ENCODE measurements around the gene SETD1A. TPM values are rescaled to one million over a fixed set of nuclear protein-coding genes. Genes with fewer than 3 reads are reported as not detected.

The SETD1A gene
- total and polyA plus RNA-seq, 2 of the 4 experiments (the other 2 are of a cell fraction): 0.54 to 5.8 TPM

DNA sequence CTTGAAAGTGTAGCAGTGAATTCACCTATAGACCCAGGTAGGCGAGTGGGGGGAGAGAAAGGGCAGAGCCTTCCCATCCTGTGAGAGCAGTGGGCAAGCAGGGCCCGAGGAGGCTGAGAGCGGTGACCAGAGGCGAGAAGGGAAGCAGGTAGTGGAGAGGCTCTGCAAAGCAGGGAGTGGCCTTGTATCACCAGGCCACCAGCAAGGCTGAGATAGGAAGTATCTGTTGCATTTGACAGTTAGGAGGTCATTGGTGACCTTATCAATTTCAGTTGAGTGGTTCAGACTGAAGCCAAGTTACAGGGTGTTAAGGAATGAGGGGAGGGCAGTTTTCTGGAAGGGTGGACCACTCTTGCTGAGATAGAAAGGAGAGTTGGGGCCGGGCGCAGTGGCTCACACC lies 16.8 kb downstream of the SETD1A start:
- Histone ChIP-seq H3K36me3 (ENCODE audit: control insufficient read depth, insufficient read depth, low read length) (peaks cover 70% of the 10 kb centered on the region), H3K4me1 (ENCODE audit: control insufficient read depth, insufficient read depth, low read length) (peaks cover 2% of the 10 kb centered on the region; the same call in 1 of the 2 replicates), H3K27me3 (ENCODE audit: control insufficient read depth, insufficient read depth, low read length) (no peaks in the 10 kb centered on the region), H3K14ac (replicated peaks; ENCODE audit: low read depth, low read length) (no peak overlapping the region), H4K20me1 (ENCODE audit: insufficient read depth, low read length) (no peaks in the 10 kb centered on the region; the same call in none of the 2 replicates), H3K18ac (ENCODE audit: low read depth, low read length) (no peak overlapping the region), H3K9ac (ENCODE audit: low read depth, low read length) (no peak overlapping the region), H3K4ac (ENCODE audit: low read depth, low read length) (no peak overlapping the region), H2AK5ac (ENCODE audit: low read depth, low read length) (no peak overlapping the region), H3K9me3 (ENCODE audit: control insufficient read depth, insufficient read depth, low read length) (no peaks in the 10 kb centered on the region), H3K56ac (ENCODE audit: extremely low read depth, insufficient read depth, low read length) (no peak overlapping the region), H3K9me1 (ENCODE audit: insufficient read depth, low read length) (no peaks in the 10 kb centered on the region), H4K91ac (ENCODE audit: insufficient read depth, low read depth, low read length) (no peak overlapping the region), H3K4me3 (ENCODE audit: insufficient read depth, low read depth, low read length) (no peak overlapping the region), H4K5ac (ENCODE audit: low read depth, low read length) (no peak overlapping the region), H2BK20ac (ENCODE audit: low read depth, low read length) (no peak overlapping the region), H2BK15ac (ENCODE audit: low read depth, low read length) (no peak overlapping the region), H3K79me1 (ENCODE audit: low read depth in 1 of 2, low read length in 2 of 2) (peaks cover 8 to 19% of the 10 kb centered on the region in 2 experiments), H2BK120ac (ENCODE audit: low read depth, low read length) (no peak overlapping the region), H3K23ac (ENCODE audit: low read depth, low read length) (no peak overlapping the region), H2AFZ (replicated peaks; ENCODE audit: low read length, poor library complexity) (no peak overlapping the region), H2AK9ac (replicated peaks; ENCODE audit: low read depth, low read length, poor library complexity) (no peak overlapping the region), H3K4me2 (ENCODE audit: low read depth, low read length) (no peak overlapping the region), H3K27ac (ENCODE audit: insufficient read depth, low read length) (no peak overlapping the region), H2BK5ac (ENCODE audit: low read depth, low read length, poor library complexity, severe bottlenecking) (no peak overlapping the region), H4K8ac (ENCODE audit: low read depth in 2 of 2, low read length in 2 of 2) (no peak overlapping the region)
- DNase-seq (no peak), ATAC-seq (ENCODE audit: low read depth) (no peak)
- no TSS peak for BruUV-seq (replicated peaks)
- ChIA-PET POLR2A (ENCODE audit: unreplicated experiment) (no interaction called here), CTCF (no interaction called here)
- dilution Hi-C loops (cut with HindIII; ENCODE audit: low sequenced_read_pairs, unreplicated experiment): no loop called here
- intact Hi-C loops (cut with micrococcal nuclease): no loop called here
- 100% methylated on average over 3 of the region's 6 CpGs; no CpG with 5 or more reads in 1 of the 2 experiments for WGBS, 2 experiments (ENCODE audit: extremely low coverage in 2 of 2, insufficient read length in 1 of 2)
- in situ Hi-C loops (cut with MboI; ENCODE audit: low sequenced_read_pairs): no loop called here
- no peak for TF ChIP-seq CHD1 (IDR thresholded peaks at IDR 0.05; ENCODE audit: low read depth, low read length)
- TF ChIP-seq POLR2A (IDR thresholded peaks at IDR 0.05; ENCODE audit: low read depth, low read length): no peak
- no peak for TF ChIP-seq MAFK (IDR thresholded peaks at IDR 0.05; ENCODE audit: low read depth, low read length)
- TF ChIP-seq CEBPB (IDR thresholded peaks at IDR 0.05; ENCODE audit: low read depth, low read length): no peak
- TF ChIP-seq SMC3 (IDR thresholded peaks at IDR 0.05; ENCODE audit: low read depth, low read length): no peak
- no peak for TF ChIP-seq NFE2L2 (IDR thresholded peaks at IDR 0.05; ENCODE audit: low read depth, low read length)
- TF ChIP-seq RCOR1 (IDR thresholded peaks at IDR 0.05; ENCODE audit: insufficient replicate concordance, low read length): no peak
- no peak for TF ChIP-seq RFX5 (IDR thresholded peaks at IDR 0.05; ENCODE audit: low read depth, low read length)
- no peak for TF ChIP-seq MXI1 (IDR thresholded peaks at IDR 0.05; ENCODE audit: borderline replicate concordance, low read depth, low read length)
- TF ChIP-seq FOS (IDR thresholded peaks at IDR 0.05; ENCODE audit: low read depth, low read length): no peak
- TF ChIP-seq, protein P1, sequence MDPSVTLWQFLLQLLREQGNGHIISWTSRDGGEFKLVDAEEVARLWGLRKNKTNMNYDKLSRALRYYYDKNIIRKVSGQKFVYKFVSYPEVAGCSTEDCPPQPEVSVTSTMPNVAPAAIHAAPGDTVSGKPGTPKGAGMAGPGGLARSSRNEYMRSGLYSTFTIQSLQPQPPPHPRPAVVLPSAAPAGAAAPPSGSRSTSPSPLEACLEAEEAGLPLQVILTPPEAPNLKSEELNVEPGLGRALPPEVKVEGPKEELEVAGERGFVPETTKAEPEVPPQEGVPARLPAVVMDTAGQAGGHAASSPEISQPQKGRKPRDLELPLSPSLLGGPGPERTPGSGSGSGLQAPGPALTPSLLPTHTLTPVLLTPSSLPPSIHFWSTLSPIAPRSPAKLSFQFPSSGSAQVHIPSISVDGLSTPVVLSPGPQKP (IDR thresholded peaks at IDR 0.05; ENCODE audit: borderline replicate concordance, low read depth, low read length): no peak
- TF ChIP-seq MAZ (IDR thresholded peaks at IDR 0.05; ENCODE audit: borderline replicate concordance, low read depth, low read length): no peak
- TF ChIP-seq USF2 (IDR thresholded peaks at IDR 0.05; ENCODE audit: low read depth, low read length): no peak
- TF ChIP-seq RAD21 (IDR thresholded peaks at IDR 0.05; ENCODE audit: low read length): no peak
- TF ChIP-seq BHLHE40 (IDR thresholded peaks at IDR 0.05; ENCODE audit: low read depth, low read length): no peak
- no peak for TF ChIP-seq CTCF (conservative IDR thresholded peaks at IDR 0.05; ENCODE audit: low read depth, low read length)

Data from IMR-90 (cell line).